DND-41 (cell line): Measurements from ENCODE around the gene EMCN.

Experiments
- CTCF ChIP-seq: IDR thresholded peaks from 2 replicates; pipeline ENCODE4 v1.5.1; 2012; ENCODE audit warnings: borderline replicate concordance, low read length, moderate library complexity, mild to moderate bottlenecking; ENCODE audit not compliant: poor library complexity, severe bottlenecking; ENCODE audit errors: extremely low read depth
- EZH2 ChIP-seq: IDR thresholded peaks from 3 replicates; pipeline ENCODE4 v1.6.1; 2012; ENCODE audit warnings: borderline replicate concordance, low read depth, mild to moderate bottlenecking, moderate library complexity, low read length, inconsistent platforms; ENCODE audit not compliant: severe bottlenecking

GRCh38 chr4:100360211-100360610 lies 157.6 kb downstream of the EMCN start:
- TF ChIP-seq CTCF (no peak), EZH2 (no peak)
